ENCODE data around the gene THPO.

DNA sequence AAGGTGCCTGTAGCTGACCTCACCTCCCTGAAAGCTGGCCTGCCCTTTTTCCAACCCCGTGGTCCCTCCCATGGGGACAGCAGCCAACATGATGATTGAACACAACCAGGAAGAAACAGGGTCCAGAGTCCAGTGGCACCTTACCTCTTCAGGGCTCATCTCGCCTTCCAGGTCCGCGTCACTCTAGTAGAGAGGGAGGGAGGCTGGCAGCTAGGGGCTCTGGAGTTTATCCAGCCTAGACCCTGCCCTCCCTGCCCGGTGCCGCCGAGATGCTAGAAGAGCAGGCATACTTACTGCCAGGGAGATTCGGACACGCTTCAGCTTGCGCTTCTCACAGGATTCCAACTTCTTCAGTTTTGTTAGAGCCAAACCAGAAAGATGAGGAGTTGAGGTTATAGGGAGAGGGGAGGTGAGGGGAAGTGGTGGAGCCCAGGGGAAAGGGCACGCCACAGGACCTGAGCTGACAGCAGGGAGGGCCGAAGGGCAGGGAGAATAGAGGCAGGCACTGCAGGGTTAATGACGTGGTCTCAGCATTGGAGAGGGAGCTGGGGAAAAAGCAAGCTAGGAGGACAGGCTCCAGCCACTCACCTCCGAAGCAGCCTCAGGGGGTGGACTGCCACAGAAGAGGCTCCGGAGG, 25.7 kb downstream of the THPO start:
- TF ChIP-seq, protein P1, sequence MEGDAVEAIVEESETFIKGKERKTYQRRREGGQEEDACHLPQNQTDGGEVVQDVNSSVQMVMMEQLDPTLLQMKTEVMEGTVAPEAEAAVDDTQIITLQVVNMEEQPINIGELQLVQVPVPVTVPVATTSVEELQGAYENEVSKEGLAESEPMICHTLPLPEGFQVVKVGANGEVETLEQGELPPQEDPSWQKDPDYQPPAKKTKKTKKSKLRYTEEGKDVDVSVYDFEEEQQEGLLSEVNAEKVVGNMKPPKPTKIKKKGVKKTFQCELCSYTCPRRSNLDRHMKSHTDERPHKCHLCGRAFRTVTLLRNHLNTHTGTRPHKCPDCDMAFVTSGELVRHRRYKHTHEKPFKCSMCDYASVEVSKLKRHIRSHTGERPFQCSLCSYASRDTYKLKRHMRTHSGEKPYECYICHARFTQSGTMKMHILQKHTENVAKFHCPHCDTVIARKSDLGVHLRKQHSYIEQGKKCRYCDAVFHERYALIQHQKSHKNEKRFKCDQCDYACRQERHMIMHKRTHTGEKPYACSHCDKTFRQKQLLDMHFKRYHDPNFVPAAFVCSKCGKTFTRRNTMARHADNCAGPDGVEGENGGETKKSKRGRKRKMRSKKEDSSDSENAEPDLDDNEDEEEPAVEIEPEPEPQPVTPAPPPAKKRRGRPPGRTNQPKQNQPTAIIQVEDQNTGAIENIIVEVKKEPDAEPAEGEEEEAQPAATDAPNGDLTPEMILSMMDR (IDR thresholded peaks at IDR 0.05; ENCODE audit: low read length): no peak
- no peak for TF ChIP-seq EZH2 (IDR thresholded peaks at IDR 0.05; ENCODE audit: borderline replicate concordance, low read length)
